Measurements from ENCODE around the gene CHRNG.

DNA sequence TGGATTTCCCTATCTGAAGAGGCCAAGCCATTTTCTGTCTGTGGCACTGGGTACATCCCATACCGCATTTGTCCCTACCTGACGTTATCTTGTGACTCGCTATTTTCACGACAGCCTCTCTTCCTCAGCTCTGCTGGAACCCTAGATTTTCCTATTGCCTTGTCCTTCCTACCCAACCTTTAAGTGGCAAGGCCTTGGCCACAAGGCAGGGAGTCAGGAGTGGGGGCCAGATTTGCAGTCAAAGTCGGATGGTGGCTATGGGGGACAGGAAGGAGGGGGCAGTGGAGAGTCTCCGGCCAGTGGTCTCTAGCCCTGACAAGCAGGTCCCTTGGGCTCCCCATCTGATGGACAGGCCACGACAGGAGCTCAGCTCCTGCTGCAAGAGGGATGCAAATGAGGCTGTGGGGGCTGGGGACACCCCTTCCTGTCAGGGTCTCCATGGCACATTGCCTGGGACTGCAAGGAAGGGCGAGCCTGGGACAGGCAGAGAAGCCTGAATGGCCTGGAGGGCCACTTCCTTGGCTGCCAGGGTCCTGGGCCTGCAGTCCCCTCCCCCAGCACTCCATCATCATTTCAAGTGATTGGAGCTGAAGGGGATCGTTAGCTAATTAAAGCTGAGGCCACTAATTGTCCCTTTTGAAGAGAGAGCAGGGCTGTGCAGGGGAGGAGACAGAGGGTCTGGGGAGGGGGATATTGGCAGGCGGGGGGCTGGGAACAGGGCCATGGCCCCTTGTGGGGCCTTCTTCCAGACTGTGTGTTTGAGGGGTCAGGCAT lies 45.6 kb upstream of the CHRNG start:
- TF ChIP-seq, protein P1, sequence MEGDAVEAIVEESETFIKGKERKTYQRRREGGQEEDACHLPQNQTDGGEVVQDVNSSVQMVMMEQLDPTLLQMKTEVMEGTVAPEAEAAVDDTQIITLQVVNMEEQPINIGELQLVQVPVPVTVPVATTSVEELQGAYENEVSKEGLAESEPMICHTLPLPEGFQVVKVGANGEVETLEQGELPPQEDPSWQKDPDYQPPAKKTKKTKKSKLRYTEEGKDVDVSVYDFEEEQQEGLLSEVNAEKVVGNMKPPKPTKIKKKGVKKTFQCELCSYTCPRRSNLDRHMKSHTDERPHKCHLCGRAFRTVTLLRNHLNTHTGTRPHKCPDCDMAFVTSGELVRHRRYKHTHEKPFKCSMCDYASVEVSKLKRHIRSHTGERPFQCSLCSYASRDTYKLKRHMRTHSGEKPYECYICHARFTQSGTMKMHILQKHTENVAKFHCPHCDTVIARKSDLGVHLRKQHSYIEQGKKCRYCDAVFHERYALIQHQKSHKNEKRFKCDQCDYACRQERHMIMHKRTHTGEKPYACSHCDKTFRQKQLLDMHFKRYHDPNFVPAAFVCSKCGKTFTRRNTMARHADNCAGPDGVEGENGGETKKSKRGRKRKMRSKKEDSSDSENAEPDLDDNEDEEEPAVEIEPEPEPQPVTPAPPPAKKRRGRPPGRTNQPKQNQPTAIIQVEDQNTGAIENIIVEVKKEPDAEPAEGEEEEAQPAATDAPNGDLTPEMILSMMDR (IDR thresholded peaks at IDR 0.05) = no peak
- TF ChIP-seq POLR2A (IDR thresholded peaks at IDR 0.05) = no peak

Measured in uterus (tissue), 2 donors.